SK-N-MC (cell line): Measurements from ENCODE around the gene PCNX4.

Experiments used
- EZH2 ChIP-seq: fragments of 200-600 bp; sonication (generic); IDR thresholded peaks from one replicate; pipeline ENCODE4 v1.6.1; 2017; ENCODE audit warnings: antibody characterized with exemption
- FOXP2 ChIP-seq: optimal IDR thresholded peaks from 2 replicates; pipeline ENCODE3; 2011; ENCODE audit warnings: mild to moderate bottlenecking, moderate library complexity; ENCODE audit not compliant: insufficient read depth; ENCODE audit errors: extremely low read length, control extremely low read depth
- POLR2AphosphoS5 ChIP-seq: IDR thresholded peaks from 2 replicates; pipeline ENCODE4 v1.6.1; 2012; ENCODE audit warnings: mild to moderate bottlenecking, low read depth, low read length, borderline replicate concordance

GRCh38 chr14:60215127-60215444 lies 123.4 kb downstream of the PCNX4 start:
- TF ChIP-seq POLR2AphosphoS5: no peak
- TF ChIP-seq EZH2: no peak
- no peak for TF ChIP-seq FOXP2
